Measurements from ENCODE around the gene DUXA. TPM values are rescaled to one million over a fixed set of nuclear protein-coding genes. Genes with fewer than 3 reads are reported as not detected.

The DUXA gene
- total RNA-seq, 1 experiment from 2014 or later = not detected

GRCh38 chr19:57105976-57106721 lies 61.1 kb downstream of the DUXA start:
- DNase-seq (ENCODE audit: low read depth) = no peak

Other genes with a start within 250 kb of the DUXA start
- not detected in 2 replicates for gene USP29, start 47.5 kb downstream of the DUXA start, total RNA-seq (2014; rRNA removed; shearing (Covaris generic))
- gene ZIM3, start 22.3 kb downstream of the DUXA start, total RNA-seq (2014; rRNA removed; shearing (Covaris generic)) = not detected in 2 replicates
- gene ZNF264, start 24.0 kb upstream of the DUXA start, total RNA-seq (2014; rRNA removed; shearing (Covaris generic)) = 12.3 and 31.1 TPM in 2 replicates
- gene AURKC, start 63.5 kb upstream of the DUXA start, total RNA-seq (2014; rRNA removed; shearing (Covaris generic)) = 0.25 and 0.47 TPM in 2 replicates
- 8.5 and 13.3 TPM in 2 replicates for gene ZNF805, start 73.1 kb upstream of the DUXA start, total RNA-seq (2014; rRNA removed; shearing (Covaris generic))
- 27.9 and 36.7 TPM in 2 replicates for gene ZNF460, start 113.0 kb upstream of the DUXA start, total RNA-seq (2014; rRNA removed; shearing (Covaris generic))
- gene ZNF543, start 153.0 kb upstream of the DUXA start, total RNA-seq (2014; rRNA removed; shearing (Covaris generic)) = 7.5 and 8.4 TPM in 2 replicates
- 8.0 and 11.8 TPM in 2 replicates for gene ZNF304, start 183.8 kb upstream of the DUXA start, total RNA-seq (2014; rRNA removed; shearing (Covaris generic))
- gene TRAPPC2B, start 196.1 kb upstream of the DUXA start, total RNA-seq (2014; rRNA removed; shearing (Covaris generic)) = 32.7 and 34.6 TPM in 2 replicates
- gene ZNF547, start 196.1 kb upstream of the DUXA start, total RNA-seq (2014; rRNA removed; shearing (Covaris generic)) = 1.9 and 5.6 TPM in 2 replicates
- gene ZNF548, start 222.4 kb upstream of the DUXA start, total RNA-seq (2014; rRNA removed; shearing (Covaris generic)) = 13.6 and 21.9 TPM in 2 replicates
- 5.2 and 9.9 TPM in 2 replicates for gene ZNF17, start 243.7 kb upstream of the DUXA start, total RNA-seq (2014; rRNA removed; shearing (Covaris generic))